ENCODE data around the gene MYDGF.
A peak's percentile ranks its signal among the peaks of the same experiment; 100 is the strongest.

MYDGF gene

GRCh38 chr19:4650159-4650558 is 20.0 kb downstream of the MYDGF start:
- Histone ChIP-seq H3K23ac (ENCODE audit: low read length) (no peak overlapping the region), H3K79me2 (ENCODE audit: control insufficient read depth, insufficient read depth, low read length) (no peaks in the 10 kb centered on the region), H3K4me2 (ENCODE audit: low read length) (no peak overlapping the region), H3K27ac (ENCODE audit: low read depth, low read length) (no peak overlapping the region), H3K27me3 (ENCODE audit: insufficient read depth, low read length, poor library complexity) (no peaks in the 10 kb centered on the region), H2AK5ac (ENCODE audit: low read length) (no peak overlapping the region), H2BK15ac (replicated peaks; ENCODE audit: low read depth) (no peak overlapping the region), H2BK5ac (ENCODE audit: low read length) (no peak overlapping the region), H3K4ac (ENCODE audit: low read depth, low read length) (no peak overlapping the region), H3K18ac (ENCODE audit: low read length) (no peak overlapping the region), H4K8ac (ENCODE audit: low read depth, low read length) (no peak overlapping the region), H2BK120ac (ENCODE audit: low read depth, low read length) (no peak overlapping the region), H3K9ac (ENCODE audit: low read length) (no peak overlapping the region), H3K79me1 (ENCODE audit: low read length) (no peaks in the 10 kb centered on the region), H3K36me3 (ENCODE audit: control insufficient read depth, insufficient read depth, low read length) (peaks cover 2% of the 10 kb centered on the region), H3K4me3 (ENCODE audit: low read length) (no peak overlapping the region), H3K56ac (ENCODE audit: low read length) (peak overlapping the region; percentile 15), H4K5ac (ENCODE audit: low read length) (no peak overlapping the region), H3K4me1 (ENCODE audit: control insufficient read depth, low read depth, low read length) (no peaks in the 10 kb centered on the region)
- DNase-seq, result no peak
- WGBS (ENCODE audit: extremely low coverage, insufficient coverage, low lambda C conversion rate), result no CpG with 5 or more reads among the region's 2 CpGs

- no CpG with 5 or more reads among the region's 19 CpGs for WGBS (ENCODE audit: extremely low coverage, insufficient coverage, low lambda C conversion rate)
Observed at GRCh38 chr19:4649392-4650047, 20.6 kb downstream of the MYDGF start.

GRCh38 chr19:4647676-4648644 is 22.2 kb downstream of the MYDGF start:
- Histone ChIP-seq H4K5ac (ENCODE audit: low read length) (no peak overlapping the region), H3K36me3 (ENCODE audit: control insufficient read depth, insufficient read depth, low read length) (no peaks in the 10 kb centered on the region), H3K27me3 (ENCODE audit: insufficient read depth, low read length, poor library complexity) (no peaks in the 10 kb centered on the region), H4K8ac (ENCODE audit: low read depth, low read length) (no peak overlapping the region), H2AK5ac (ENCODE audit: low read length) (no peak overlapping the region), H3K18ac (ENCODE audit: low read length) (no peak overlapping the region), H3K23ac (ENCODE audit: low read length) (no peak overlapping the region), H2BK120ac (ENCODE audit: low read depth, low read length) (no peak overlapping the region), H2BK5ac (ENCODE audit: low read length) (no peak overlapping the region), H3K56ac (ENCODE audit: low read length) (no peak overlapping the region), H3K9ac (ENCODE audit: low read length) (no peak overlapping the region), H3K79me1 (ENCODE audit: low read length) (no peaks in the 10 kb centered on the region), H3K79me2 (ENCODE audit: control insufficient read depth, insufficient read depth, low read length) (no peaks in the 10 kb centered on the region), H3K4me1 (ENCODE audit: control insufficient read depth, low read depth, low read length) (no peaks in the 10 kb centered on the region), H3K4me3 (ENCODE audit: low read length) (no peak overlapping the region), H2BK15ac (replicated peaks; ENCODE audit: low read depth) (no peak overlapping the region), H3K4me2 (ENCODE audit: low read length) (no peak overlapping the region), H3K27ac (ENCODE audit: low read depth, low read length) (no peak overlapping the region), H3K4ac (ENCODE audit: low read depth, low read length) (no peak overlapping the region)
- WGBS (ENCODE audit: extremely low coverage, insufficient coverage, low lambda C conversion rate), result no CpG with 5 or more reads among the region's 20 CpGs
- peak; percentile 52 for DNase-seq

More at GRCh38 chr19:4649392-4650047, 20.6 kb downstream of the MYDGF start:
- H3K4me2 ChIP-seq (ENCODE audit: low read length), result no peak overlapping the region
- H3K79me1 ChIP-seq (ENCODE audit: low read length), result no peaks in the 10 kb centered on the region
- no peak for DNase-seq
- H3K27me3 ChIP-seq (ENCODE audit: insufficient read depth, low read length, poor library complexity), result no peaks in the 10 kb centered on the region
- no peak overlapping the region for H3K9ac ChIP-seq (ENCODE audit: low read length)
- H4K8ac ChIP-seq (ENCODE audit: low read depth, low read length), result no peak overlapping the region
- no peak overlapping the region for H3K27ac ChIP-seq (ENCODE audit: low read depth, low read length)
- no peak overlapping the region for H3K4ac ChIP-seq (ENCODE audit: low read depth, low read length)
- no peaks in the 10 kb centered on the region for H3K79me2 ChIP-seq (ENCODE audit: control insufficient read depth, insufficient read depth, low read length)
- H4K5ac ChIP-seq (ENCODE audit: low read length), result no peak overlapping the region
- H2BK120ac ChIP-seq (ENCODE audit: low read depth, low read length), result no peak overlapping the region
- H3K56ac ChIP-seq (ENCODE audit: low read length), result no peak overlapping the region
- no peak overlapping the region for H2BK15ac ChIP-seq (replicated peaks; ENCODE audit: low read depth)
- H3K18ac ChIP-seq (ENCODE audit: low read length), result no peak overlapping the region
- no peak overlapping the region for H3K4me3 ChIP-seq (ENCODE audit: low read length)
- no peaks in the 10 kb centered on the region for H3K36me3 ChIP-seq (ENCODE audit: control insufficient read depth, insufficient read depth, low read length)
- H2AK5ac ChIP-seq (ENCODE audit: low read length), result no peak overlapping the region
- H2BK5ac ChIP-seq (ENCODE audit: low read length), result no peak overlapping the region
- no peak overlapping the region for H3K23ac ChIP-seq (ENCODE audit: low read length)
- H3K4me1 ChIP-seq (ENCODE audit: control insufficient read depth, low read depth, low read length), result no peaks in the 10 kb centered on the region

GRCh38 chr19:4645718-4646117 is 24.4 kb downstream of the MYDGF start:
- H3K79me1 ChIP-seq (ENCODE audit: low read length), result no peaks in the 10 kb centered on the region
- no peak overlapping the region for H3K18ac ChIP-seq (ENCODE audit: low read length)
- H2BK15ac ChIP-seq (replicated peaks; ENCODE audit: low read depth), result no peak overlapping the region
- H3K56ac ChIP-seq (ENCODE audit: low read length), result no peak overlapping the region
- no peak overlapping the region for H3K4ac ChIP-seq (ENCODE audit: low read depth, low read length)
- no CpG with 5 or more reads among the region's 4 CpGs for WGBS (ENCODE audit: extremely low coverage, insufficient coverage, low lambda C conversion rate)
- H3K79me2 ChIP-seq (ENCODE audit: control insufficient read depth, insufficient read depth, low read length), result no peaks in the 10 kb centered on the region
- no peak overlapping the region for H4K5ac ChIP-seq (ENCODE audit: low read length)
- H3K27me3 ChIP-seq (ENCODE audit: insufficient read depth, low read length, poor library complexity), result no peaks in the 10 kb centered on the region
- H3K9ac ChIP-seq (ENCODE audit: low read length), result no peak overlapping the region
- no peak overlapping the region for H3K27ac ChIP-seq (ENCODE audit: low read depth, low read length)
- H3K36me3 ChIP-seq (ENCODE audit: control insufficient read depth, insufficient read depth, low read length), result no peaks in the 10 kb centered on the region
- H3K4me1 ChIP-seq (ENCODE audit: control insufficient read depth, low read depth, low read length), result no peaks in the 10 kb centered on the region
- H3K4me3 ChIP-seq (ENCODE audit: low read length), result no peak overlapping the region
- no peak for DNase-seq
- H2BK120ac ChIP-seq (ENCODE audit: low read depth, low read length), result no peak overlapping the region
- H4K8ac ChIP-seq (ENCODE audit: low read depth, low read length), result no peak overlapping the region
- no peak overlapping the region for H2AK5ac ChIP-seq (ENCODE audit: low read length)
- H2BK5ac ChIP-seq (ENCODE audit: low read length), result no peak overlapping the region
- no peak overlapping the region for H3K4me2 ChIP-seq (ENCODE audit: low read length)
- H3K23ac ChIP-seq (ENCODE audit: low read length), result no peak overlapping the region

- H3K9ac ChIP-seq (ENCODE audit: low read length), result no peak overlapping the region
- H3K27me3 ChIP-seq (ENCODE audit: insufficient read depth, low read length, poor library complexity), result no peaks in the 10 kb centered on the region
- H2AK5ac ChIP-seq (ENCODE audit: low read length), result no peak overlapping the region
- no peak overlapping the region for H3K27ac ChIP-seq (ENCODE audit: low read depth, low read length)
- H2BK15ac ChIP-seq (replicated peaks; ENCODE audit: low read depth), result no peak overlapping the region
- H3K4ac ChIP-seq (ENCODE audit: low read depth, low read length), result no peak overlapping the region
- H3K23ac ChIP-seq (ENCODE audit: low read length), result no peak overlapping the region
- no CpG with 5 or more reads among the region's 6 CpGs for WGBS (ENCODE audit: extremely low coverage, insufficient coverage, low lambda C conversion rate)
- H4K5ac ChIP-seq (ENCODE audit: low read length), result no peak overlapping the region
- H3K36me3 ChIP-seq (ENCODE audit: control insufficient read depth, insufficient read depth, low read length), result no peaks in the 10 kb centered on the region
- H3K4me1 ChIP-seq (ENCODE audit: control insufficient read depth, low read depth, low read length), result peaks cover 6% of the 10 kb centered on the region
- H3K79me1 ChIP-seq (ENCODE audit: low read length), result no peaks in the 10 kb centered on the region
- H3K4me3 ChIP-seq (ENCODE audit: low read length), result no peak overlapping the region
- no peak overlapping the region for H3K56ac ChIP-seq (ENCODE audit: low read length)
- H2BK5ac ChIP-seq (ENCODE audit: low read length), result no peak overlapping the region
- H3K18ac ChIP-seq (ENCODE audit: low read length), result no peak overlapping the region
- no peak for DNase-seq
- H3K79me2 ChIP-seq (ENCODE audit: control insufficient read depth, insufficient read depth, low read length), result no peaks in the 10 kb centered on the region
- no peak overlapping the region for H3K4me2 ChIP-seq (ENCODE audit: low read length)
- no peak overlapping the region for H2BK120ac ChIP-seq (ENCODE audit: low read depth, low read length)
- H4K8ac ChIP-seq (ENCODE audit: low read depth, low read length), result no peak overlapping the region
Observed at GRCh38 chr19:4642625-4643024, 27.5 kb downstream of the MYDGF start.
